Cardiac septum (tissue), 1 donor: ENCODE measurements around the gene ERC2. TPM values are rescaled to one million over a fixed set of nuclear protein-coding genes. Genes with fewer than 3 reads are reported as not detected.

ENCODE experiments used
- DNase-seq: peaks from one replicate; pipeline ENCODE4 v3.0.0-alpha.2; 2020; ENCODE audit warnings: low spot score
- intact Hi-C: fragments of 100-400 bp; cut with DNase I; formaldehyde crosslinking; loops from one replicate; pipeline ENCODE4 v1.14.0; 2022
- total RNA-seq: library from RNA; stranded (reverse); fragmentation: NEBNext Ultra II Directional; extraction: Animal tissue kit (Norgen Biotek cat#: 25700); gene quantifications from one replicate; pipeline ENCODE4 v1.2.1, GENCODE V29; 2021
- donor health status: DM: no; HTN: no; CAD: no.

The ERC2 gene
- total RNA-seq, 1 donor from 2014 or later = 6.2 TPM

GRCh38 chr3:55500555-55501330, 967.5 kb downstream of the ERC2 start:
- intact Hi-C loops = no loop called here
- no peak for DNase-seq

- DNase-seq = no peak
Observed at GRCh38 chr3:55498520-55498919, 969.7 kb downstream of the ERC2 start.

GRCh38 chr3:55497250-55497649, 971.0 kb downstream of the ERC2 start:
- no peak for DNase-seq
- intact Hi-C loops = no loop called here

More at GRCh38 chr3:55498520-55498919, 969.7 kb downstream of the ERC2 start:
- intact Hi-C loops = no loop called here

- no peak for DNase-seq
- intact Hi-C loops = no loop called here
Observed at GRCh38 chr3:55494976-55495375, 973.3 kb downstream of the ERC2 start.

- intact Hi-C loops = no loop called here
- no peak for DNase-seq
Observed at GRCh38 chr3:55492976-55493375, 975.3 kb downstream of the ERC2 start.

GRCh38 chr3:55491296-55491816, 976.9 kb downstream of the ERC2 start:
- no peak for DNase-seq
- intact Hi-C loops = no loop called here

- intact Hi-C loops = no loop called here
- DNase-seq = no peak
Observed at GRCh38 chr3:55490276-55490913, 977.9 kb downstream of the ERC2 start.

- no peak for DNase-seq
- intact Hi-C loops = loop anchor here (5.0 to 10.0 kb wide), 2 partner anchors 83 to 535 kb away; no protein-coding TSS in a partner anchor
Observed at GRCh38 chr3:55489798-55490132, 978.5 kb downstream of the ERC2 start.

GRCh38 chr3:55488398-55489055, 979.7 kb downstream of the ERC2 start:
- no peak for DNase-seq

GRCh38 chr3:55487381-55488241, 980.7 kb downstream of the ERC2 start:
- intact Hi-C loops = loop anchor here (5.0 to 10.0 kb wide), 2 partner anchors 85 to 533 kb away; no protein-coding TSS in a partner anchor
- no peak for DNase-seq

More at GRCh38 chr3:55488398-55489055, 979.7 kb downstream of the ERC2 start:
- intact Hi-C loops = loop anchor here (5.0 to 10.0 kb wide), 2 partner anchors 84 to 534 kb away; no protein-coding TSS in a partner anchor

- intact Hi-C loops = loop anchor here (5.0 to 10.0 kb wide), 2 partner anchors 85 to 532 kb away; no protein-coding TSS in a partner anchor
- no peak for DNase-seq
Observed at GRCh38 chr3:55486857-55487380, 981.3 kb downstream of the ERC2 start, which contains the start of gene WNT5A. Gene WNT5A (minus strand): TSS chr3:55487306. CDS start chr3:55486985, 321 bp downstream.

- intact Hi-C loops = loop anchor here (5.0 to 10.0 kb wide), 2 partner anchors 86 to 531 kb away; no protein-coding TSS in a partner anchor
- DNase-seq = no peak
Observed at GRCh38 chr3:55486101-55486856, 982.0 kb downstream of the ERC2 start.

GRCh38 chr3:55484801-55485791, 983.2 kb downstream of the ERC2 start:
- peak; percentile 85 for DNase-seq
- intact Hi-C loops = loop anchor here (2.0 to 10.0 kb wide), 4 partner anchors 87 to 766 kb away; no protein-coding TSS in a partner anchor

- DNase-seq = no peak
- intact Hi-C loops = loop anchor here (2.0 to 10.0 kb wide), 3 partner anchors 529 to 767 kb away; no protein-coding TSS in a partner anchor
Observed at GRCh38 chr3:55484191-55484689, 984.0 kb downstream of the ERC2 start.

- intact Hi-C loops = loop anchor here (2.0 to 10.0 kb wide), 4 partner anchors 261 to 767 kb away; no protein-coding TSS in a partner anchor
- DNase-seq = no peak
Observed at GRCh38 chr3:55483196-55484095, 984.8 kb downstream of the ERC2 start.
